Hindlimb muscle (tissue), 1 donor: Measurements from ENCODE around the gene ANO8. TPM values are rescaled to one million over a fixed set of nuclear protein-coding genes. Genes with fewer than 3 reads are reported as not detected.

ENCODE experiments used
- DNase-seq: peaks from one replicate; pipeline ENCODE4 v3.0.0-alpha.2; 2013
- polyA plus RNA-seq: library from polyadenylated mRNA; unstranded; fragments of 120-200 nt; gene quantifications from one replicate; pipeline ENCODE4 v1.2.1, GENCODE V29; 2013; ENCODE audit not compliant: insufficient read length

Gene ANO8
- polyA plus RNA-seq, 1 donor, result 8.4 TPM

GRCh38 chr19:17347361-17347760 lies 12.7 kb upstream of the ANO8 start:
- no peak for DNase-seq

- DNase-seq, result peak; percentile 69
Observed at GRCh38 chr19:17346109-17346671, 11.5 kb upstream of the ANO8 start.

DNA sequence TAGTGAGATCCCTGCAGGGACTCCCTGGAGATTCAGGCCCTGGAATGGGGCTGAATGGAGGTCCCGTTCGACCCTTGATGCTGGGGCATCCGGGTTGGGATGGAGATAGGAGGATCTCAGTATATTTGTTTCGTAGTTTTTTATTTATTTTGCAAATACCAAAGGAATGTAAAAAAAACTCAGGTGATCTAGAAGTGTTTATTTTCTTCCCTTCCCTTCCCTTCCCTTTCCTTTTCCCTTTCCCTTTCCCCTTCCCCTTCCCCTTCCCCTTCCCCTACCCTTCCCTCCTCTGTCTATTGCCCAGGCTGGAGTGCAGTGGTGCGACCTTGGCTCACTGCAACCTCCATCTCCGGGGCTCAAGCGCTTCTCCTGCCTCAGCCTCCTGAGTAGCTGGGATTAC lies 7.2 kb upstream of the ANO8 start:
- no peak for DNase-seq

DNA sequence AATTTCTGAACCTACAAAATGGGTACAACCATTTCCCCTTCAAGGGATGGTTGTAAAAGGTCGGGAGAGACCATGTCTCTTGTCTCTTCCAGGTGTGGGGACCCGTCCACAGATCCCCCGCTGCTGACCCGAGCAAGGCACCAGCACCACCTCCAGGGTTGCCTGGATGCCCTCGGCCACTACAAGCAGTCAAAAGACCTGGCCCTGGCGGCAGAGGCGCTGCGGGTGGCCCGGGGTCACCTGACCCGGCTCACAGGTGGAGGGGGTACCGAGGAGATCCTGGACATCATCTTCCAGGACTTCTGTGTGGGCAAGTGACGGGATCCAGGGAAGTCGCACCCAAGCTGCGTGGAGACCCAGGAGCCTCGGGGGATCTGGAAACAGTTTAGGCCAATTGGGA lies 6.7 kb upstream of the ANO8 start:
- no peak for DNase-seq

DNA sequence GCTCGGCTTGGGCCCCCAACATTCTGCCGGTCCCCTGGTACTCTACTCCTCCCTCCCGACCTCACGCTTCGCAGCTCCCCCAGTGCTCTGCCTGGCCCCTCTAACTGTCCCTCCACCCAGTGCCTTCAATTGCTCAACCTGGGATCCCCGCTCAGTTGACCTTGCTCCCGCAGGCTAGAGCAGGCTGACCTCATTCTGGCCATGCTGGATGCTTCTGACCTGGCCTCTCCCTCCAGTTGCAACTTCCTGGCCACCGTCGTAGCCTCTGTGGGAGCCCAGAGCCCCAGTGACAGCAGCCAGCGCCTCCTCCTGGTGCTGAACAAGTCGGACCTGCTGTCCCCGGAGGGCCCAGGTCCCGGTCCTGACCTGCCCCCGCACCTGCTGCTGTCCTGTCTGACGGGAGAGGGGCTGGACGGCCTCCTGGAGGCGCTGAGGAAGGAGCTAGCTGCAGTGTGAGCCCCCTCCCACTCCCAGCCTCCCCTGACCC lies 6.3 kb upstream of the ANO8 start:
- DNase-seq, result no peak

- DNase-seq, result no peak
Observed at GRCh38 chr19:17340302-17340870, 5.7 kb upstream of the ANO8 start.

GRCh38 chr19:17339088-17339741 lies 4.6 kb upstream of the ANO8 start:
- DNase-seq, result no peak

DNA sequence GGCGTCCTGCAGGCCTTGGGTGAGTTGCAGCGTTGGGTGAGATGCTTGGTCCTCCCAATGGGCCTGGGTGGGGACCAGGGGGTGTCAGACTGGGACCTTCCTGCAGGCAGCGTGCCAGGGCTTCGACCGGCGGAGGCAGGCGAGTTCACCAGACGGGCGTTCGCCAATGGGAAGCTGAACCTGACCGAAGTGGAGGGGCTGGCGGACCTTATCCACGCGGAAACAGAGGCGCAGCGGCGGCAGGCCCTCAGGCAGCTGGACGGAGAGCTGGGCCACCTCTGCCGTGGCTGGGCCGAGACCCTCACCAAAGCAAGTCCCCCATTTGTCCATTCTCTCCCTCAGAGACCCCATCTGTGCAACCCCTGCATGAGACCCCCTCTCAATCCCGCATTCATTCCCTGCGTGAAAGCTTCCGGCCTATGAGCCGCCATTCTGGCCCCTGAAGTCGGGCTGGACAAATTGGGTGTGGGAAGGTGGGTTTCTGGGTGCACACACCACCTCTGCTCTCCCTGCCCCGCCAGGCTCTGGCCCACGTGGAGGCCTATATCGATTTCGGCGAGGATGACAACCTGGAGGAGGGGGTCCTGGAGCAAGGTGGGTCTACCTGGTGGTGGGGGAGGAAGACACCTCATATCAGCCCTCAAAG lies 3.9 kb upstream of the ANO8 start:
- no peak for DNase-seq

DNA sequence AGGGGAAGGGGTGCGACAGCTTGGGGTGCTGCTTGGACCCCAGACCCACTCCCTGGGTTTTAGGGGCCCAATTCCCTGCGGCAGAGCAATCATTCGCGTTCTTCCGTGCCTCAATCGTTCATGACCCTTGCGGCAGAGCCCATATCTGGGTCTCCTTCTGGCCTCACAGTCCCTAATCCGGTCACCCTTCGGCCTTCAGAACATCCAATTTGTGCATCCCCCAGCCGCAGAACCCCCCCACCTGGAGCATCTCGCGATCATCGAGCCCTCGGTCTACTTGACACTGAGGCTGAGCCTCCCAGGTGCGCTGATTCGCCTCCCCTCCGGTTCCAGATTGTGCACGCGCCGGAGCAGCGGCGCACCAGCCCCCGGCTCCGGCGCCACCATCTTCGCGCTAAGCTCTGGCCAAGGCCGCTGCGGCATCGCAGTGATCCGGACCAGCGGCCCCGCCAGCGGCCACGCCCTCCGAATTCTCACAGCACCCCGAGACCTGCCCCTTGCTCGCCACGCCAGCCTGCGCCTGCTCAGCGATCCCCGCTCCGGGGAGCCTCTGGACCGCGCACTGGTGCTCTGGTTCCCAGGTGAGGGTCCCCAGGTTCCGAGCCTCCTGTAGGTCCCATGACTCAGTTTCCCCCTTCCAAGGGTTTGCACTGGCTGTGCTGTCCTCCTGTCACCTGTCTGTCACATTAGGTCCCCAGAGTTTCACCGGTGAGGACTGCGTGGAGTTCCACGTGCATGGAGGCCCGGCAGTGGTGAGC lies 3.2 kb upstream of the ANO8 start:
- DNase-seq, result no peak

GRCh38 chr19:17336872-17337674 lies 2.4 kb upstream of the ANO8 start, which contains the start of gene GTPBP3:
Gene GTPBP3, plus strand, starts transcription at chr19:17337553. Its CDS starts 59 bp downstream, at chr19:17337612.
- DNase-seq, result peak; percentile 95

- no peak for DNase-seq
Observed at GRCh38 chr19:17335575-17335974, 920 bp upstream of the ANO8 start.

DNA sequence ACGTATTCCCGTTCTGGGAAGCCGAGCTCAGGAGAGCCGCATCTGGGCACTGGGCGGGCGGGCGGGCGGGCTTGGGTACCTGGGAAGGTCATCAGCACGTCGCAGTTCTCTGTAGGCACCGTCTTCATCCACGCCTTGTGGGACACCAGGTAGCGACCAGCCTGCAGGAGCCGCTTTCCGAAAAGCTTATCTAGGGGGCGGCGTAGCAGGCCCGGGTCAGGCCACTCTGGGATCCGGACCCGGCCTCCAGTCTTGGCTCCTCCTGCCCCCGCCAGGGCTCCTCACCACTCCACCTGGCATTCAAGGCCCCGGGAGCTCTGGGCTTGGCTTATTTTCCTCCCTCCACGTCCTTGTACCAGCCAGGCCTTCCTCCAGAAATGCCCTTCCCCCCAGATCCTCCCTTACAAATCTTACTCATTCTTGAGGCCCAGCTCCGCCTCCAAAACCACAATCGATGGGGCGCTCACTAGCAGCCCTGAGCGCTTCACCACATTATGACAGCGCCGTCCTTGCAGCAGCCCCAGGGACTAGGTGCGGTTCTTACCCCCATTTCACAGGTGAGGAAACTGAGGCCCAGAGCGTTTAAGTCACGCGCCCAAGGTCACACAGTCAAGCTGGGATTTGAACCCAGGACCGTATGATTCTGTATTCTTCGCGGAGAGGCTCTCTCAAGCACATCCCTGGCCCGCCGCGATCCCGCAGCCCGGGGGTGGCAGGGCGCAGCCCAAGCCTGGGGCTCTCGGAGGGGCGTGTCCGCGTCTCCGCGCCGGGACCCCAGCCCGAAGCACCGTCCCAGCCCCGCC lies 843 bp downstream of the ANO8 start:
- no peak for DNase-seq

DNA sequence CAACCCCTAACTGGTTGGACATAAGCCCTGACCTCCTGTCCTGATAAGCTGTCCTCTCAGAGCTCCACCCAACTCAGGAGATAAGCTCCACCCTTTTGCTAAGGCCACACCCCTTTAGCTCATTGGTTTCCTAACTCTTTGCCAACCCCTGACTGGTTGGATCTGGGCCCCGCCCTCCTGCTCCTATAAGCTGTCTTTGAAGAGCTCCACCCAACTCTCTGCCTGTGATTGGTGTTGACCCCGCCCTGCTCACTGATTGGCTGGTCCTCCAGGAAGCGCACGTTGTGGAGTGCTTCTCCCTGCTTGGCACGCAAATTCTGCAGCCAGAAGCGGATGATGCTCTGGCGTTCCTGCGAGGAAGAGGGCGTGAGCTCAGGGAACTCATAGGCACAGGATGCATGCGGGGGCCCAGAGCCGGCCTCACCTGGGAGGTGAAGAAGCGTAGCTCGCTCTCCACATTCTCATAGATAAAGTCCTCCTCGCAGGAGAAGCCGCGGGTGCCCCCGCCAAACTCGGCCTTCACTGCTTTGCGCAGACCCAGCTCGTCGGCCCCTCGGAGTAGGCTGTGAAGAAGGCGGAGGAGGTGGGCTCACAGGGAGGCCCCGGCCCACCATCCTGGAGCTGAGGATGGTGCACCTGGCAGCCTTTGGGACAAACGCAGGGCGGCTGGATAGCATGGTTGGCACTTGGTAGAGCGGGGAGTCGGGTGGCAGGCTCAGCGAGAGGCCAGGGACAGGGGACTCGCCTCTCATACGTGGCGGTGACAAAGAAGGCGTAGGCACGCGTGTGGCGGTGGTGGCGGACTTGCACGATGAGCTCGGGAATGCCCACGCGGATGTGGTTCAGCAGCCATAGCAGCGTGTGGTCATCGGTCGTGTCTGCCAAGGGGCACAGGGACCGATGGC lies 1.7 kb downstream of the ANO8 start:
- no peak for DNase-seq

DNA sequence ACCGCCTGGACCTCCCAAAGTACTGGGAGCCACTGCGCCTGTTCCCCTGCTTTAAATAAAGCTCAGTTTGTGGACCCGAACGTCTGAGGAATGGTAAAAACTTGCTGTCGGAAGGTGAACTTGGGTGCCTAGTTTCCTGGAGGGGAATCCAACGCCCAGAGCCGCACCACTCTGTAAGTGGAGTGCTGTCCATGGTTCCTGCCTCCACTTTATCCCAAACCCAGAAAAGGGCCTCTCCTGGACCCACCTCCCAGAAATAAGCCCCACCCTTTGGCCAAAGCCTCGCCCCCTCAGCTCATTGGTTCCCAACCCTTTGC lies 2.3 kb downstream of the ANO8 start:
- DNase-seq, result no peak

GRCh38 chr19:17331045-17331558 lies 3.6 kb downstream of the ANO8 start:
- no peak for DNase-seq

- no peak for DNase-seq
Observed at GRCh38 chr19:17330262-17331044, 4.2 kb downstream of the ANO8 start.

GRCh38 chr19:17329366-17330261 lies 5.0 kb downstream of the ANO8 start:
- DNase-seq, result no peak
